Glutamatergic neuron (in vitro differentiated cells): ENCODE data around the gene IMMP2L. TPM values are rescaled to one million over a fixed set of nuclear protein-coding genes. Genes with fewer than 3 reads are reported as not detected.
"Not testable (repeated sequence)": the region's sequence is repeated elsewhere in the genome, so short reads cannot be mapped to it uniquely, and the experiment has no call there.

Source experiments
- DNase-seq: peaks from one replicate; pipeline ENCODE4 v3.0.0; 2022
- H3K27ac Mint-ChIP-seq: one replicate; pipeline ENCODE4 v1.8.0; 2020; ENCODE audit warnings: mild to moderate bottlenecking, mixed read lengths, inconsistent platforms; ENCODE audit not compliant: unreplicated experiment
- H3K27me3 Mint-ChIP-seq: one replicate; pipeline ENCODE4 v1.8.0; 2020; ENCODE audit warnings: mild to moderate bottlenecking, moderate library complexity, mixed read lengths, inconsistent platforms; ENCODE audit not compliant: unreplicated experiment
- H3K36me3 Mint-ChIP-seq: one replicate; pipeline ENCODE4 v1.8.0; 2020; ENCODE audit warnings: mild to moderate bottlenecking, mixed read lengths, inconsistent platforms; ENCODE audit not compliant: unreplicated experiment
- H3K4me1 Mint-ChIP-seq: one replicate; pipeline ENCODE4 v1.8.0; 2020; ENCODE audit warnings: mild to moderate bottlenecking, low read depth, mixed read lengths, inconsistent platforms; ENCODE audit not compliant: unreplicated experiment
- H3K4me3 Mint-ChIP-seq: one replicate; pipeline ENCODE4 v1.8.0; 2020; ENCODE audit warnings: mild to moderate bottlenecking, mixed read lengths, inconsistent platforms; ENCODE audit not compliant: unreplicated experiment
- H3K9me3 Mint-ChIP-seq: one replicate; pipeline ENCODE4 v1.8.0; 2020; ENCODE audit warnings: mild to moderate bottlenecking, moderate library complexity, mixed read lengths, inconsistent platforms; ENCODE audit not compliant: unreplicated experiment
- total RNA-seq: library from RNA; stranded (reverse); fragmentation: NEBNext Ultra II Directional; extraction: Animal tissue kit (Norgen Biotek cat#: 25700); gene quantifications from one replicate; pipeline ENCODE4 v1.2.1, GENCODE V29; 2021; ENCODE audit not compliant: unreplicated experiment
- TF ChIP-seq, protein P1 (sequence below): fragments of 200-600 bp; sonication (generic); IDR thresholded peaks from one replicate; pipeline ENCODE4 v1.5.0; 2021; ENCODE audit not compliant: partially characterized antibody, unreplicated experiment

Gene IMMP2L
- total RNA-seq, 1 donor from 2014 or later = 9.6 TPM

DNA sequence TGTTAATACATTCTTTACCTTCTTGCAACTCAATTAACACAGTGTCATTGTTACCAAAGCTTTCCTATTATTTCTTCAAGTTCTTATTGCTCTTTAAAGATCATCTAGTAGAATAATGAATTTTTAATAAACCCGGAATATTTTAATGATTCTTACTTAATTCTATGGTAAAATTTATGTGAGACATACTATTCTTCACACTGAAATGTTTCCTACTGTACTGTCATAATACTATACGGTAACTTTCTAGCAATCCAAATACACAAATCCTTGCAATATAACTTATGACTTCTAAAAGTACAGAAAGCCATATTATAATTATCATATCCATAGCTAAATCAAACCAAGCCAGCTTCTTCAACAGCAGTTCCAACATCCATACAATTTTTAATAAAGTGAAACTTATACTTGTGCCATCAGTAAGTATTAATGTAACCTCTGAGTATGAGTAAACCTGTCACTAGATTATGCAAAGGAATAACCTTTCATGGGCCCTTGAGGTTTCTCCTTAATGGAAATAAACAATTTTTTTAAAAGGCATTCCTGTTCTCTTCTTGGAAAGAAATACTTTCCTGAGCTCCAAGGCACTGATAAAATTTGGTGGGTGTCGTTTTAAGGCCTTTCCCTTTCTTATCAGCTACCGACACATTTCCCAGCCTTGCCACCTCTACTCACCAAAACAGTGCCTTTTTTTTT is 87.4 kb downstream of the IMMP2L start:
- no peaks in the 10 kb centered on the region for H3K9me3 Mint-ChIP-seq
- no peak for DNase-seq
- H3K4me1 Mint-ChIP-seq = no peaks in the 10 kb centered on the region
- no peak overlapping the region for H3K4me3 Mint-ChIP-seq
- TF ChIP-seq, protein P1, sequence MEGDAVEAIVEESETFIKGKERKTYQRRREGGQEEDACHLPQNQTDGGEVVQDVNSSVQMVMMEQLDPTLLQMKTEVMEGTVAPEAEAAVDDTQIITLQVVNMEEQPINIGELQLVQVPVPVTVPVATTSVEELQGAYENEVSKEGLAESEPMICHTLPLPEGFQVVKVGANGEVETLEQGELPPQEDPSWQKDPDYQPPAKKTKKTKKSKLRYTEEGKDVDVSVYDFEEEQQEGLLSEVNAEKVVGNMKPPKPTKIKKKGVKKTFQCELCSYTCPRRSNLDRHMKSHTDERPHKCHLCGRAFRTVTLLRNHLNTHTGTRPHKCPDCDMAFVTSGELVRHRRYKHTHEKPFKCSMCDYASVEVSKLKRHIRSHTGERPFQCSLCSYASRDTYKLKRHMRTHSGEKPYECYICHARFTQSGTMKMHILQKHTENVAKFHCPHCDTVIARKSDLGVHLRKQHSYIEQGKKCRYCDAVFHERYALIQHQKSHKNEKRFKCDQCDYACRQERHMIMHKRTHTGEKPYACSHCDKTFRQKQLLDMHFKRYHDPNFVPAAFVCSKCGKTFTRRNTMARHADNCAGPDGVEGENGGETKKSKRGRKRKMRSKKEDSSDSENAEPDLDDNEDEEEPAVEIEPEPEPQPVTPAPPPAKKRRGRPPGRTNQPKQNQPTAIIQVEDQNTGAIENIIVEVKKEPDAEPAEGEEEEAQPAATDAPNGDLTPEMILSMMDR = no peak
- H3K27ac Mint-ChIP-seq = no peak overlapping the region
- H3K27me3 Mint-ChIP-seq = no peaks in the 10 kb centered on the region
- H3K36me3 Mint-ChIP-seq = no peaks in the 10 kb centered on the region

DNA sequence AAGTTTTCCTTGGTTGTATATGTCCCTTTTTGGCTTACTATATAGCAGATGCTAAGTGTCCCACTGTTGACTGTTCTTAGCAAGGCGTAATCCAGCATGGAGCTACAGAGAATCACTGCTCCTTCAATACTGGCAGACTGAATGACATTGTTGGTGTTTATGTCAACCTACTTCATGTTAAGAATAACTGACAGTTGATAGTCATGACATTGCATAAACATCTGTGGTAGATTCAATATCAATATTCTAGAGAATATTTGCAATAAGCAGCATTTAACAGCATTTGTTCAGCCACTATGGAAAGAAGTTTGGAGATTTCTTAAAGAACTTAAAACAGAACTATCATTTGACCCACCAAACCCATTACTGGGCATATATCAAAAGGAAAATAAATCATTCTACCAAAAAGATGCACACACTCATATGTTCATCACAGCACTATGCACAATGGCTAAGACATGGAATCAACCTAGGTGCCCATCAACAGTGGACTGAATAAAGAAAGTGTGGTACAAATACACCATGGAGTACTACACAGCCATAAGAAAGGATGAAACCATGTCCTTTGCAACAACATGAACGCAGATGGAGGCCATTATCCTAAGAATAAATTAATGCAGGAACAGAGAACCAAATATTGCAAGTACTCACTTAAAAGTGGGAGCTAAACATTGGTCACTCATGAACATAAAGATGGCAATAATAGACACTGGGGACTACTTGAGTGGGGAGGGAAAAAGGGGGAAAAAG is 88.7 kb downstream of the IMMP2L start:
- Mint-ChIP-seq H3K4me1 (no peaks in the 10 kb centered on the region), H3K27me3 (no peaks in the 10 kb centered on the region), H3K27ac (no peak overlapping the region), H3K4me3 (no peak overlapping the region), H3K9me3 (no peaks in the 10 kb centered on the region), H3K36me3 (peaks cover 3% of the 10 kb centered on the region)
- DNase-seq = no peak
- TF ChIP-seq, protein P1 = no peak

DNA sequence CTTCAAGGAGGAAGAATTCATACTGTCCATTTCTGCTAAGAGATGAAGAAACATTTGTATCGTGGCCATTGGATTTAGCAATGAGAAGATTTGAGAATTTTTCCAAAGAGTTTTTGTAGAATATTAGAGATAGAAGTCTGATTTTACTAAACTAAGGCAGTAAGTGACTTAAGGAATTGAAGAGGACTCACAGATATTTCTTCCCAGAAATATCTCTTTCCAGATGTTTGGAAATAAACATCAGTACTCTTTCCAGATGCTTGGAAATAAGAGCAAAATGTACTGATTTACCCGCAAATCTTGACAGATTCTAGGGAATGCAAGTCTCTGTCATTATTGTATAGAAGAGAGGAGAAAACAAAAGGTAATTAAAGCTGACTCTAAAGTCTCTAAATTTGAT is 91.3 kb downstream of the IMMP2L start:
- TF ChIP-seq, protein P1 = no peak
- no peak for DNase-seq
- H3K9me3 Mint-ChIP-seq = no peaks in the 10 kb centered on the region
- no peaks in the 10 kb centered on the region for H3K27me3 Mint-ChIP-seq
- no peaks in the 10 kb centered on the region for H3K4me1 Mint-ChIP-seq
- no peak overlapping the region for H3K4me3 Mint-ChIP-seq
- H3K27ac Mint-ChIP-seq = no peak overlapping the region
- H3K36me3 Mint-ChIP-seq = peaks cover 6% of the 10 kb centered on the region

DNA sequence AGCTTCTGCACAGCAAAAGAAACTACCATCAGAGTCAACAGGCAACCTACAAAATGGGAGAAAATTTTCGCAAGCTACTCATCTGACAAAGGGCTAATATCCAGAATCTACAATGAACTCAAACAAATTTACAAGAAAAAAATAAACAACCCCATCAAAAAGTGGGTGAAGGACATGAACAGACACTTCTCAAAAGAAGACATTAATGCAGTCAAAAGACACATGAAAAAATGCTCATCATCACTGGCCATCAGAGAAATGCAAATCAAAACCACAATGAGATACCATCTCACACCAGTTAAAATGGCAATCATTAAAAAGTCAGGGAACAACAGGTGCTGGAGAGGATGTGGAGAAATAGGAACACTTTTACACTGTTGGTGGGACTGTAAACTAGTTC is 92.4 kb downstream of the IMMP2L start:
- not testable (repeated sequence) for H3K36me3 Mint-ChIP-seq, DNase-seq, H3K9me3 Mint-ChIP-seq, H3K4me3 Mint-ChIP-seq, H3K4me1 Mint-ChIP-seq, H3K27ac Mint-ChIP-seq, H3K27me3 Mint-ChIP-seq

DNA sequence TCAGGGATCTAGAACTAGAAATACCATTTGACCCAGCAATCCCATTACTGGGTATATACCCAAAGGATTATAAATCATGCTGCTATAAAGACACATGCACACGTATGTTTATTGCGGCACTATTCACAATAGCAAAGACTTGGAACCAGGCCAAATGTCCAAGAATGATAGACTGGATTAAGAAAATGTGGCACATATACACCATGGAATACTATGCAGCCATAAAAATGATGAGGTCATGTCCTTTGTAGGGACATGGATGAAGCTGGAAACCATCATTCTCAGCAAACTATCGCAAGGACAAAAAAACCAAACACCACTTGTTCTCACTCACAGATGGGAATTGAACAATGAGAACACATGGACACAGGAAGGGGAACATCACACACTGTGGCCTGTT is 96.5 kb downstream of the IMMP2L start:
- DNase-seq, H3K4me3 Mint-ChIP-seq, H3K36me3 Mint-ChIP-seq, H3K27ac Mint-ChIP-seq, H3K27me3 Mint-ChIP-seq, H3K9me3 Mint-ChIP-seq, H3K4me1 Mint-ChIP-seq: not testable (repeated sequence)

DNA sequence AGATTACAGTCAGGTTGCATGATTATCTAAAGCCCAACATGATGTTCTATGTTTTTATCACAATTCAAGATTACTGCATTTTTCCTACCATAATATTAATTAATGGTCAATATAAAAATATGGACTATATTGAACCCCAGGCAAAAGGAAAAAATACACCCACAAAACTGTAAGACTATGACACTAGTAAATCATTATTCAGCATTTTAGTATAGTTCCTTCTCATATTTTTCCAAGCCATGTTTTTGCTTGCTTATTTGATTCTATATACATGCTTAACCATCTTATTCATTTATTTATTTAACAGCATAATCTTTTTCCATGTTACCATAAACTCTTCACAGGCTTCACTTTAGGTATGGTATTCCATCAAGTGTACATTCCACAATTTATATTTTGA is 101.6 kb downstream of the IMMP2L start:
- no peak overlapping the region for H3K27ac Mint-ChIP-seq
- no peaks in the 10 kb centered on the region for H3K27me3 Mint-ChIP-seq
- H3K9me3 Mint-ChIP-seq = no peaks in the 10 kb centered on the region
- no peaks in the 10 kb centered on the region for H3K36me3 Mint-ChIP-seq
- no peaks in the 10 kb centered on the region for H3K4me1 Mint-ChIP-seq
- no peak overlapping the region for H3K4me3 Mint-ChIP-seq
- no peak for DNase-seq
- TF ChIP-seq, protein P1 = no peak
